SKM-1 treated with dmso at 0.1 percent for 144 hours (cell line): ENCODE results near the gene KPNA2.
"Not testable (repeated sequence)": the region's sequence is repeated elsewhere in the genome, so short reads cannot be mapped to it uniquely, and the experiment has no call there.

Experiments used
- DNase-seq: peaks from one replicate; lab custom pipeline; 2025; ENCODE audit not compliant: unreplicated experiment; lab: John Stamatoyannopoulos, UW

The KPNA2 gene

GRCh38 chr17:68035523-68036303 is at the start of gene KPNA2:
TSS of gene KPNA2 (plus strand) at chr17:68035735. CDS start at chr17:68037133, 1,398 bp downstream.
- peak; percentile 98 for DNase-seq

DNA sequence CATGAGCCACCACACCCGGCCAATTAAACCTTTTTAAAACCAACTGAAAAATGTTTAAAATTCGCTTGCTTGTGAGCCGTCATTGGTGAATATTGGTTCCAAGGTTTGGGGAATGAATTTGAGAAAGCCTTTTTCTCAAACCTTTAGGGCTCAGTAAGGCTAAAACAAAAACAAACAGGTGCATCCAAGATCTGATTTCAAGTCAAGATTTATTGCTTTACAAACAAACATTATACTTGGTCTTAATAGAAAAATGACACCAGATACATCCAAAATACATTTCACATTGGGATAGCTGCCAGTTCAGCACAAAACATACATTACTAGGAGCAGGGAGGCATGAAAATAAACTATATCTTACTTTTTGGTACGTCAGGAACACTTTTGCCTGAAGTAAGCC is 44.6 kb upstream of the KPNA2 start:
- DNase-seq: no peak

DNA sequence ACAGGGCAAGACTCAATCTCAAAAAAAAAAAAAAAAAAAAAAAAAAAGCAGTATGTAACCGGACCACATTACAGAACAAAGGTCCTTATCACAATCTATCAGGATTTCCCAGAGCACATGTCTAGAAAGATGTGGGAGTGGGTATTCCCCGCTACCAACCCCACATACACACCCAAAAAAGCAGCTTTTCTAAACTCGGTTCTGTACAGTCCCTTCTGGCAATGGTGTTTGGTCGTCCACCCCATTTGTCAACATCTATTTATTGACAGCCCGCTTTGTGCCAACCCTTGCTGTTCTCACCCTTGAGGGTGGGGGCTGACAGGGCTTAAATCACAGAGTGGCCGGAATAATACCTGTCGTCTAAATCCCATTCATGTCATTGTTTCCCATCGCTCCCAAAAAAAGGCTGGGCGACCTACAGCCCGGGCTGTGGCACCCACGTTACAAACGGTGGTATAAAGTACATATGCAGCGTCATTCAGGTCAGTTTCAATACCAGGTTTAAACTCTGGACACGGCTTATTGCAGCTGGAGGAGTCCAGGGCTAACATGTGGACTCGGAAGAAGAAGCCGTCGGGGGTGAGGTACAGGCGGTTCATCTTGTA is 42.9 kb upstream of the KPNA2 start:
- no peak for DNase-seq

GRCh38 chr17:67993153-67993997 is 42.2 kb upstream of the KPNA2 start:
- DNase-seq: peak; percentile 79

DNA sequence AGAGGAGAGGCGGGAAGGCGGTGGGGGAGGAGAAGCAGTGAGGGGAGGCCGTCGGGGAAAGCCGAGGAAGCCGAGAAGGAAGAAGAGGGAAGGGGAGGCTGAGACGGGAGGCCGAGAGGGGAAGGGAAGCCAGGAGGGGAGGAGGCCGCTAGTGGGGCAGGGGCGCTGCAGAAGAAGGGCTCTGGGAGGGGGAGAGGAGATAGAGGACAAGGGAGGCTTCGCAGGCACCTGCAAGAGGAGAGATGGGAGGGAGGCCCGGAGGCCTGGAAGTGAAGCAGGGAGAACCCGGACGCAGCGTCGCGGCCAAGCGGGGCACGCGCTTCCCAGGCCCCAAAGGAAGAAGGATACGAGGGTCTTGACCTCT is 41.6 kb upstream of the KPNA2 start:
- peak; percentile 73 for DNase-seq

DNA sequence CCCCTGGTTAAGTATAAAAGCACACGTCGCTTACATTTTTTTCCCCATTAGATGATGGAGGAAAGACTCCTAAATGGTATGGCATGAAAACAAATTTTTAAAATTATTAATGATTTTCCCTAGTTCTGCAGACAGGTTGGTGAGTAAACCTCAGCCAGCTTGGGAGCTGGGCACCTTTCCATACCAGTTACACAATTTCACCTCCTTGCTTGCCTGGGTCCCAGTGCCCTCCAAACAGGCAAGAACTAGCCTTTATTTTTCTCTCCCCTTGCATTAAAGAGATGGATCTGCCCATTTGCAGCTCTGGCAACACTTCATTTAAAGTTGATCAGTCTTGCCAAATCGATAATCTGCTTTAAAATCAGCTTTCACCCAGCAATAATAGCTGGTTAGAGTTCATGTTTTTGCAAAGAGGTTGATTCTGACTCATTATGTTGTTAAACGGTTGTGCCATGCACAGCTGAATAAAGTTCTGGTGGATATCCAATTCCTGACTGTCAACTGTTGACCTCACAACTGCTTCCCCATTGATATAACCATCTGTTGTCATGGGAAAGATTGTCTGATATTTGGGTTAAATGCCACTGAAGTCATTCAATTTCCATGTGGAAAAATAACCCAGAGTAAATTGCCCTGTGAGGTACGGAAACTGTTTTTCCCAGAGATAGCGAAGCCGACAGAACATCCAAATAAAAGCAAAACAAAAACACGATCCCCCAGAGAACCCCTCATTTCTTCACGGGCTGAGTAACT is 40.5 kb upstream of the KPNA2 start:
- DNase-seq: no peak

GRCh38 chr17:67995570-67996263 is 39.8 kb upstream of the KPNA2 start:
- no peak for DNase-seq

GRCh38 chr17:67996301-67997171 is 39.0 kb upstream of the KPNA2 start, which contains the start of gene C17orf58:
TSS of gene C17orf58 (minus strand) at chr17:67996469. CDS start at chr17:67996198, 271 bp downstream.
- not testable (repeated sequence) for DNase-seq

- no peak for DNase-seq
These were observed 37.1 kb upstream of the KPNA2 start for GRCh38 chr17:67998466-67998865.

- no peak for DNase-seq
These were observed 36.1 kb upstream of the KPNA2 start for GRCh38 chr17:67999291-67999911.

GRCh38 chr17:68004201-68004600 is 31.3 kb upstream of the KPNA2 start:
- DNase-seq: no peak

GRCh38 chr17:68006797-68007196 is 28.7 kb upstream of the KPNA2 start:
- no peak for DNase-seq

GRCh38 chr17:68011199-68011665 is 24.3 kb upstream of the KPNA2 start:
- peak; percentile 29 for DNase-seq

DNA sequence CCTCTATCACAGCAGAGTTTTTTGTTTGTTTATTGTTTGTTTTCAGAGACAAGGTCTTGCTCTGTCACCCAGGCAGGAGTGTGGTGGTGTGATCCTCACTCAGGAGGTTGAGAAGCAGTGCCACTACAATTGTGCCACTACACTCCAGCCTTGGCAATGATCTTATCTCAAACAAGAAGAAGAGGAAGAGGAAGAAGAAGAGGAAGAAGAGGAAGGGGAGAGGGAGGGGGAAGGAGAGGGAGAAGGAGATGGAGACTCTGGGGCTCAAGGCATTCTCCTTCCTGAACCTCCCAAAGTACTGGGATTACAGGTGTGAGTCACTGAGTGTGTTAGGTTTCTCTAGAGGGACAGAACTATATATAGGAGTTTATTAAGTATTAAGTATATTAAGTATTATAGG is 22.1 kb upstream of the KPNA2 start:
- peak; percentile 25 for DNase-seq

DNA sequence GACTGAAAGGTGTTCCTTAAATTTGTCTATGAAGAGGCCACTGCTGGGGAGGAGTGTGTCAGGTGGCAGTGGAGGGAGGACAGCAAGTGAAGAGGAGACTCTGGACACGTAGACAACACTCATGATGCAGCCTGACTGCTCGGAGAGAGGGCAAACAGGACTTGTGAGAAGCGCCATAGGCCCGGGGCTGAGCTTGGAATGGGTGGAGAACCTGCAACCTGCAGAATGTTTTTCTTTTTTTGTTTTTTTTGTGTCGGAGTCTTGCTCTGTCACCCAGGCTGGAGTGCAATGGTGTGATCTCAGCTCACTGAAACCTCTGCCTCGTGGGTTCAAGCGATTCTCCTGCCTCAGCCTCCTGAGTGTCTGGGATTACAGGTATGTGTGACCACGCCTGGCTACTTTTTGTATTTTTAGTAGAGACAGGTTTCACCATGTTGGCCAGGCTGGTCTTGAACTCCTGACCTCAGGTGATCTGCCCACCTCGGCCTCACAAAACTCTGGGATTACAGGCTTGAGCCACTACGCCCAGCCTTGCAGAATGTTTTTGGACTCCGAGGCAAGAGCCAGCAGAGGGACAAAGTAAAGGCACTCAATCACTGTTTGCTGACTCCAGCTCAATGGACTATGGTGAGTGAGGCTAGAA is 20.3 kb upstream of the KPNA2 start:
- no peak for DNase-seq

- DNase-seq: no peak
These were observed 18.7 kb upstream of the KPNA2 start for GRCh38 chr17:68016838-68017237.

GRCh38 chr17:68018493-68018892 is 17.0 kb upstream of the KPNA2 start:
- DNase-seq: not testable (repeated sequence)

GRCh38 chr17:68019336-68019674 is 16.2 kb upstream of the KPNA2 start:
- no peak for DNase-seq
